NCI-H345 treated with DMSO at 0.1 percent for 48 hours (cell line): Measurements from ENCODE around the gene GRIN1.
A peak's percentile ranks its signal among the peaks of the same experiment; 100 is the strongest.

Source experiments
- DNase-seq: peaks from one replicate; lab custom pipeline; 2025; ENCODE audit not compliant: unreplicated experiment; lab: John Stamatoyannopoulos, UW

Gene GRIN1

GRCh38 chr9:137161558-137162486, 22.9 kb downstream of the GRIN1 start:
- no peak for DNase-seq

DNA sequence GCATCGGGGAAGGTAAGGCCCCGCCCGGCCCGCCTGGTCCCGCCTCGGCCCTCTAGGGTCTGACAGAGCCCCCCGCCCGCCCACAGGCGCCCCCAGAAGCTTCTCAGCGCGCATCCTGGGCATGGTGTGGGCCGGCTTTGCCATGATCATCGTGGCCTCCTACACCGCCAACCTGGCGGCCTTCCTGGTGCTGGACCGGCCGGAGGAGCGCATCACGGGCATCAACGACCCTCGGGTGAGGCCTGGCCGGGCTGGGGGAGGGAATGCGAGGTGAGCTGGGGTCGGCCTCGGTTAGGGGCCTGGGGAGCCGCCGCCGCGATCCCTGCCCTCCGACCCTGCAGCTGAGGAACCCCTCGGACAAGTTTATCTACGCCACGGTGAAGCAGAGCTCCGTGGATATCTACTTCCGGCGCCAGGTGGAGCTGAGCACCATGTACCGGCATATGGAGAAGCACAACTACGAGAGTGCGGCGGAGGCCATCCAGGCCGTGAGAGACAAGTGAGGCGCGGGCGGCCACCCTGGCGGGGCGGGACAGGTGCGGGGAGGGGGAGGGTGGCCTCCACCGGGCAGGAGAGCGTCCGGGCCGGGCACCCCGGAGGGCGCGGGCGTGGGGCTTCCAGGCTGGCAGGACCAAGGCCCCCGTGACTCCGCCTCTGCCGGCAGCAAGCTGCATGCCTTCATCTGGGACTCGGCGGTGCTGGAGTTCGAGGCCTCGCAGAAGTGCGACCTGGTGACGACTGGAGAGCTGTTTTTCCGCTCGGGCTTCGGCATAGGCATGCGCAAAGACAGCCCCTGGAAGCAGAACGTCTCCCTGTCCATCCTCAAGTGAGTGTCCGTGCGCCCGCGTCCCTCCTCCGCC, 23.8 kb downstream of the GRIN1 start:
- DNase-seq: no peak

DNA sequence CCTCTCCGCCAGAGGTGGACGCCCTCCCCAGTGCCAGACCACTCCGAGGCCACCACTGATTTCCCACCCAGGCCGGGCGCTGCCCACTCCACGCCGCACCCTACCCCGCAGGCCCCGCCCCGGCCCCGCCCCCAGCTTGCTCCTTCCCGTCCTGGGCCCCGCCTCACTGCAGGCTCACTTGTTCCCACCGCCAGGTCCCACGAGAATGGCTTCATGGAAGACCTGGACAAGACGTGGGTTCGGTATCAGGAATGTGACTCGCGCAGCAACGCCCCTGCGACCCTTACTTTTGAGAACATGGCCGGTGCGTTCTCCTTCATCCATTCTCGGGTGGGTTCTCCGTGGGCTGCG, 24.4 kb downstream of the GRIN1 start:
- no peak for DNase-seq

GRCh38 chr9:137163805-137164204, 24.9 kb downstream of the GRIN1 start:
- no peak for DNase-seq

GRCh38 chr9:137164370-137165249, 25.7 kb downstream of the GRIN1 start:
- DNase-seq: no peak

DNA sequence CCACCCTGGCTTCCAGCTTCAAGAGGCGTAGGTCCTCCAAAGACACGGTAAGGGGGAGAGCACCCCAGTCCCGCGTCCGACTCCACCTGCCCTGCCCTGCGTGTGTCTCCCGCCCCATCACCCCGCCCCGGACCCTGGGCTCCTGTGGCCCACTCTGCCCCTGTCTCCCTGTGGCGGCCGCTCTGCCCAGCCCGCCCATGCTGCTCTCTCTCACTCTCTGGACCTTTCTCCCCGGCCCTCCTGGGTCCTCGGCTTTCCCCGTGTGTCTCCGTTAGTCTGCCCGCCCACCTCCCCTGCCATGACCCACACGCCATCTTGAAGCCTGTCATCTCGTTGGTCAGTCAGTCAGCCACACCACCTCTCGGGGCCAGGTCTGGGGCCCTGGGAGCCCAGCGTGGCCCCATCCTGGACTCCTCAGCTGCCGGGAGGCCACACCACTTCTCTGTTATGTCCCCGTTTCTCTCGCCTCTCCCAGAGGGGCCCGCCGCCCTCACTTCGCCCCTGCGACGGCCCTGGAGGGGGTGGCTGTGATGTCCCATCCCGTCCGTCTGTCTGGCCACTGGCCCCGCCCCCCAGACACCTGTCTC, 26.4 kb downstream of the GRIN1 start:
- DNase-seq: no peak

DNA sequence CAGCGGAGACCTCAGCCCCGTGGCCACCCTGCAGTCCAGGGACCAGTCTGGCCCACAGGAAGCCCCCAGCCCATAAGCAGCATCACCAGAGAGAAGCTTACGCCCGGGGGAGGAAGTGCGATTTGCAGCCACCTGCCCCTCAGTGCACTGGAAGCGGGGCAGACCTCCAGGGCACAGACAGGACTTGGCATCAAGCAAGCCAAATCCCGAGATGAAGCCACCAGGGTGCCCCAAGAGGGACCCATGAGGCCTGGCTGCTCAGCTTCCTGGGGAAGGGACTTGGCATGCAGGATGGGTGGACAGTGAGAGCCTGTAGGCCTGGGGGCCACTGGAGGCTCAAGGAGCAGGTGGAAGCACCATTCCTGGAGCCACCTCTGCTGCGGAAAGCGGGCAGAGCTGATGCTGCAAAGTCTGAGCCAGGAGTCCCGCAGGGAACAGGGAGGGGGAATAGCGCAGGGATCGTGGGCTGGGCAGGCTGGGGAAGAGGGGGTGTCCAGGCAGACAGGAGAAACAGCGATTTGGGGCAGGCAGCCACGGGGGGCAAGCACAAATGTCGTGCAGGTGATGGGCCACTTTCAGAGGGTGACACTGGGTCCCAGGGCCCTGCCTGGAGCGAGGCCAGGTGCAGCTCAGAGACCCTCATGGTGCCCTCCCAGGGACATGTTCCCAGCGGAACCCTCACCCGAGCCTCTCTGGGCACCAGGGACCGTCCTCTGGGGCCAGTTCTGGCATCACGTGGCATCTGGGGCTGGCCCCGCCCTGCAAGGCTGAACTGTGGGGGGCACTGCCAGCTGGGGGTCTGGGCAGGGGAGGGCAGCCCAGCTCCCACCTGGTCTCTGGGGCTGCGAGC, 27.7 kb downstream of the GRIN1 start:
- no peak for DNase-seq

DNA sequence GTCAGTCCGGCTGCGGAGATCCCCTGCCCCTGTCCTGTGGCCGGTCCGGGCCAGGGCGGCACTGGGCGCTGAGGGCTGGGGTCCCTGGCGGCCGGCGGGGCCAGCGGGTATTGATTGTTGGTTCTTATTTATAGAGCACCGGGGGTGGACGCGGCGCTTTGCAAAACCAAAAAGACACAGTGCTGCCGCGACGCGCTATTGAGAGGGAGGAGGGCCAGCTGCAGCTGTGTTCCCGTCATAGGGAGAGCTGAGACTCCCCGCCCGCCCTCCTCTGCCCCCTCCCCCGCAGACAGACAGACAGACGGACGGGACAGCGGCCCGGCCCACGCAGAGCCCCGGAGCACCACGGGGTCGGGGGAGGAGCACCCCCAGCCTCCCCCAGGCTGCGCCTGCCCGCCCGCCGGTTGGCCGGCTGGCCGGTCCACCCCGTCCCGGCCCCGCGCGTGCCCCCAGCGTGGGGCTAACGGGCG, 28.4 kb downstream of the GRIN1 start:
- peak; percentile 6 for DNase-seq

DNA sequence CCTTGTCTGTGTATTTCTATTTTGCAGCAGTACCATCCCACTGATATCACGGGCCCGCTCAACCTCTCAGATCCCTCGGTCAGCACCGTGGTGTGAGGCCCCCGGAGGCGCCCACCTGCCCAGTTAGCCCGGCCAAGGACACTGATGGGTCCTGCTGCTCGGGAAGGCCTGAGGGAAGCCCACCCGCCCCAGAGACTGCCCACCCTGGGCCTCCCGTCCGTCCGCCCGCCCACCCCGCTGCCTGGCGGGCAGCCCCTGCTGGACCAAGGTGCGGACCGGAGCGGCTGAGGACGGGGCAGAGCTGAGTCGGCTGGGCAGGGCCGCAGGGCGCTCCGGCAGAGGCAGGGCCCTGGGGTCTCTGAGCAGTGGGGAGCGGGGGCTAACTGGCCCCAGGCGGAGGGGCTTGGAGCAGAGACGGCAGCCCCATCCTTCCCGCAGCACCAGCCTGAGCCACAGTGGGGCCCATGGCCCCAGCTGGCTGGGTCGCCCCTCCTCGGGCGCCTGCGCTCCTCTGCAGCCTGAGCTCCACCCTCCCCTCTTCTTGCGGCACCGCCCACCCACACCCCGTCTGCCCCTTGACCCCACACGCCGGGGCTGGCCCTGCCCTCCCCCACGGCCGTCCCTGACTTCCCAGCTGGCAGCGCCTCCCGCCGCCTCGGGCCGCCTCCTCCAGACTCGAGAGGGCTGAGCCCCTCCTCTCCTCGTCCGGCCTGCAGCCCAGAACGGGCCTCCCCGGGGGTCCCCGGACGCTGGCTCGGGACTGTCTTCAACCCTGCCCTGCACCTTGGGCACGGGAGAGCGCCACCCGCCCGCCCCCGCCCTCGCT, 29.0 kb downstream of the GRIN1 start:
- no peak for DNase-seq

- DNase-seq: no peak
Observed at GRCh38 chr9:137168573-137168903, 29.6 kb downstream of the GRIN1 start.

DNA sequence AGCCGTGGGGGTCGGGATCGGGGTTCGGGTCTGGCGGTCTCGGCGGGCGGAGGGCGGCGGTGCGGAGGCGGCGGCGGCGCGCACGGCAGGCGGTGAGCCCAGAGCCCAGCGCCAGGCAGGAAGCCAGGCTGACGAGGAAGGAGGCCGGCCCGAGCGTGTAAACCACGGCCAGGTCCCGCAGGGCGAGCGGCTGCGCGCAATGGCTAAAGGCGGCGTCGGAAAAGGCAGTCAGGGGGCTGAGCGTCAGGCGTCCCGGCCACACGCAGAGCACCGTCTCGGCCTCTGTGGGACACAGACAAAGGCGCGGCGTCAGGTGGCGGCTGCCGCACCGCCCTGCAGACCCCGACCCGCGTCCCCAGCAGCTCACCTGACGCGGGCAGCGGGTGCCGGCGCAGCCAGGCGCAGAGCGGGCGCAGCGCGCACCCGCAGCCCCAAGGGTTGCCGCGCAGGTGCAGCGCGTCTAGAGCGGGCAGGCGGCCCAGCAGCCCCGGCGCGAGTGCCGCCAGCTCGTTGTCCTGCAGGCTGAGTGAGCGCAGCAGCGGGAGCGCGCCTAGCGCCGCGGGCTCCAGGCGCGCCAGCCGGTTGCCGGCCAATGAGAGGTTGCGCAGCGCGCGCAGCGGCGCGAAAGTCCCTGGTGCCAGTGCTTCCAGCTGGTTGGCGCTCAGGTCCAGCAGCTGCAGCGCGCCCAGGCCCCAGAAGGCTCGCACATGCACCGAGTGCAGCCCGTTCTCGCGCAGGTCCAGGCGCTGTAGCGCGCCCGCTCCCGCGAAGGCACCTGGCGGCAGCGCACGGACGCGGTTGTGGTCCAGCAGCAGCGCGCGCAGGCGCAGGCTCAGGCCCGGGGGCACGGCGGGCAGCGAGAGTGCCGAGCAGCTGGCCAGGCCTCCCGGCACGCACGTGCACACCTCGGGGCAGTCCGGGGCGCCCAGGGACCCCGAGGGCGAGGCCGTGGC, 30.2 kb downstream of the GRIN1 start:
- DNase-seq: peak; percentile 80

GRCh38 chr9:137169896-137170358, 31.0 kb downstream of the GRIN1 start, which contains the start of gene LRRC26:
Gene LRRC26 (minus strand): TSS chr9:137170051. CDS start chr9:137169943, 108 bp downstream.
- no peak for DNase-seq

DNA sequence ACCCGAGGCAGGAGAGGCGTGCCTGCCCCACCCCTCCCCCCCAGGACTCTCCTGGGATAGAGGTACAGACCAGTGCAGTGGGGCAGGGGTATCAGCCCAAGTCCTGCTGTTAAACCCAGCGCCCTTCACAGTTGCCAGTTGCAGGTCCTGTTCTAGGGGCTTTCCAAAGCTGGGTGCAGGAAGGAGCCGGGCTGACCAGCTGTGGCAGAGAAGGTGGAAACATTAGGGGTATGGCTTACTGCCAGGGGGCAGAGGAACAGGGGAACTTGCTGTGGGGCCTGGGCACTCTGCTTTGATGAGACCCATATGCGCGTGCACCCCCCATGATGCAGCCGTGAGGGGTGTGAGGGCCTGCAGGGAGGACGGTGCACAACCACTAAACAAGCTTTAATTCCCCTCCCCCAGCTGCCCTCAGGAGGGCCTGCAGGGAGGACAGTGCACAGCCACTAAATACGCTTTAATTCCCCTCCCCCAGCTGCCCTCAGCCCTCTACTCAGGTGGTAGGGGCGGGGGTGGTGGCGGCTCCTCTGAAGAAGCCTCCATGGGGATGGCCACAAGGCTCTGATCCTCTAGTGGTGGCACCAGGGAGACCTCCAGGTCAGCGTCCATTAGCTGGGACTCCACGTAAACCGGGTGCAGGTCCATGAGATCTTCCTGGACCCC, 31.7 kb downstream of the GRIN1 start:
- DNase-seq: no peak

DNA sequence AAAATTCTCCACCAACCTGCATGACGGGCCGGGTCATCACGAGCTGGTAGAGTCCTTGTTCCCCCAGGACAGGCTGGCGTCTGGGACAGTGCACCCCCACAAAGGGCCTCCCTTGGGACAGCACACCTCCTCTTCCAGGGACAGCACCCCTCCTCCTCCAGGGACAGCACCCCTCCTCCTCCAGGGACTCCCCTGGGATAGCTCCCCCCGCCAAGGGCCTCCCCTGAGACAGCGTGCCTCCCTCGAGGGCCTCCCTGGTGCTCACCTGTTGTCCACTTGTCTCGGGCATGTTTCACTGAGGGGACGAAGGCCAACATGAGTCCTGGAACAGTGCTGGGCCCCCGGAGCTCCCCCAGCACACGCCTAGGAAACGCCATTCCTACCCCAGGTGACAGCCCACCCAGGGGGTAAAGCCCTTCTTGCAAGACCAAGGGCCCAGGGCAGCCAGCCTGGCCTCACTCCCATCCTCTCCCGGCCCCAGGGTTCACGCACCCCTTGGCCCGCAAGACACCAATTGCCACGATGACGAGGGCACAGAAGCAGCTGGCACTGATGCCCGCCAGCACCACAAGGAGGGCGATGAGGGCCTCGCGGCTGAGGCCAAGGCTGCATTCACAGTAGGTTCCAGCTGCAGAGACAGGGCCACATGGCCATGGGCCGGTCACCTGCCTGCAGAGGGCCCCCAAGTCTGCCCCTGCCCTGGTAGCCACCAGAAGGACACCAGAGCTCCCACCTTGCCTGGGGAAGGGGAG, 32.4 kb downstream of the GRIN1 start:
- no peak for DNase-seq

GRCh38 chr9:137172901-137173795, 34.2 kb downstream of the GRIN1 start:
- no peak for DNase-seq
